Lung (tissue), 12 donors: ENCODE data around the gene DCAKD. TPM values are rescaled to one million over a fixed set of nuclear protein-coding genes. Genes with fewer than 3 reads are reported as not detected.

Source experiments
- ATAC-seq: fragments of 200-7000 bp; cut with Tn5 transposase; one replicate; pipeline ENCODE4 v1.9.1; 2020; ENCODE audit warnings: moderate number of reproducible peaks; ENCODE audit not compliant: insufficient read depth, low FRiP score
- DNase-seq, 3 donors: peaks; one replicate each; pipeline ENCODE4 v3.0.0-alpha.2; 2013 to 2017
- H3K27ac ChIP-seq, 2 donors: one replicate each; pipeline ENCODE4 v1.5.1; 2013; ENCODE audit warnings: mild to moderate bottlenecking in 2 of 2, moderate library complexity in 2 of 2, control low read depth in 1 of 2, inconsistent platforms in 1 of 2, low read depth in 1 of 2, low read length in 1 of 2
- H3K27me3 ChIP-seq, 3 donors: one replicate each; pipeline ENCODE4 v1.5.1; 2013; ENCODE audit warnings: low read length in 2 of 3; ENCODE audit not compliant: control insufficient read depth in 3 of 3, insufficient read depth in 3 of 3
- H3K36me3 ChIP-seq, 4 donors: one replicate each; pipeline ENCODE4 v1.5.1; 2013; ENCODE audit warnings: low read length in 4 of 4, mild to moderate bottlenecking in 1 of 4, moderate library complexity in 1 of 4; ENCODE audit not compliant: control insufficient read depth in 4 of 4, insufficient read depth in 4 of 4
- H3K4me1 ChIP-seq, 5 donors: one replicate each; pipeline ENCODE4 v1.5.1; 2013; ENCODE audit warnings: low read length in 5 of 5, mild to moderate bottlenecking in 2 of 5, moderate library complexity in 1 of 5; ENCODE audit not compliant: control insufficient read depth in 5 of 5, insufficient read depth in 5 of 5
- H3K4me3 ChIP-seq: one replicate; pipeline ENCODE4 v1.5.1; 2013; ENCODE audit warnings: mild to moderate bottlenecking, control low read depth, moderate library complexity
- H3K9ac ChIP-seq, 2 donors: one replicate each; pipeline ENCODE4 v1.5.1; 2013; ENCODE audit warnings: low read length in 2 of 2, control low read depth in 1 of 2; ENCODE audit not compliant: insufficient read depth in 1 of 2
- H3K9me3 ChIP-seq, 4 donors: one replicate each; pipeline ENCODE4 v1.5.1; 2013; ENCODE audit warnings: low read length in 3 of 4, mild to moderate bottlenecking in 1 of 4, moderate library complexity in 1 of 4; ENCODE audit not compliant: control insufficient read depth in 4 of 4, insufficient read depth in 3 of 4
- CTCF ChIP-seq: IDR thresholded peaks from 2 replicates; pipeline ENCODE4 v1.5.1; 2012; ENCODE audit warnings: mild to moderate bottlenecking; ENCODE audit errors: control extremely low read depth, extremely low read depth
- WGBS, 2 donors: extraction: QIAGEN DNeasy Blood & Tissue Kit; methylation state at CpG; one replicate each; pipeline ENCODE4 v1.1.7; 2013; 5-methylcytosine and 5-hydroxymethylcytosine counted together
- polyA plus RNA-seq, 2 donors: library from polyadenylated mRNA; stranded (reverse); fragments of 200-250 nt; gene quantifications; one replicate each; pipeline ENCODE4 v1.2.1, GENCODE V29; 2013
- total RNA-seq, 2 donors: library from RNA; depleted of rRNA in 1 of 2; stranded (reverse); fragments of >200 nt in 1 of 2; gene quantifications; one replicate each; pipeline ENCODE4 v1.2.1, GENCODE V29; 2014 to 2021
- donor health status: control.
- donor health status: control.
- donor health status: Bipolar disorder and iron deficiency.
- donor health status: healthy.
- donor health status: DM: yes; HTN: yes; CAD: no.

The DCAKD gene
- total and polyA plus RNA-seq, 4 donors = 11.8 to 28.8 (median 20.2) TPM

- H3K9ac ChIP-seq = no peak overlapping the region
- H3K4me1 ChIP-seq = peaks cover 0 to 26% (median 4%) of the 10 kb centered on the region in 5 donors
- no peak overlapping the region for H3K4me3 ChIP-seq
- no peaks in the 10 kb centered on the region for H3K9me3 ChIP-seq
- H3K27ac ChIP-seq = no peak overlapping the region
- peaks cover 0 to 12% (median 8%) of the 10 kb centered on the region in 4 donors for H3K36me3 ChIP-seq
- no peaks in the 10 kb centered on the region for H3K27me3 ChIP-seq
- DNase-seq (no peak), ATAC-seq (no peak)
- TF ChIP-seq CTCF = no peak
- 89 to 91% methylated on average over 3 of the region's 3 CpGs for WGBS, 2 donors
These were observed 14.7 kb downstream of the DCAKD start for GRCh38 chr17:45036691-45037090.

GRCh38 chr17:45035848-45036247, 15.6 kb downstream of the DCAKD start:
- H3K9me3 ChIP-seq = no peaks in the 10 kb centered on the region
- no peak overlapping the region for H3K9ac ChIP-seq
- H3K4me3 ChIP-seq = no peak overlapping the region
- WGBS, 2 donors = 91 to 92% methylated on average over 14 of the region's 14 CpGs
- DNase-seq (no peak), ATAC-seq (no peak)
- peaks cover 0 to 12% (median 12%) of the 10 kb centered on the region in 4 donors for H3K36me3 ChIP-seq
- TF ChIP-seq CTCF = no peak
- H3K27me3 ChIP-seq = no peaks in the 10 kb centered on the region
- no peak overlapping the region for H3K27ac ChIP-seq
- peaks cover 0 to 34% (median 8%) of the 10 kb centered on the region in 5 donors for H3K4me1 ChIP-seq

- Histone ChIP-seq H3K9me3 (no peaks in the 10 kb centered on the region), H3K4me3 (no peak overlapping the region), H3K27ac (no peak overlapping the region), H3K27me3 (no peaks in the 10 kb centered on the region), H3K9ac (no peak overlapping the region), H3K36me3 (peaks cover 0 to 20% (median 17%) of the 10 kb centered on the region in 4 donors), H3K4me1 (peaks cover 0 to 39% (median 8%) of the 10 kb centered on the region in 5 donors)
- no peak for ATAC-seq
- no peak for DNase-seq
- no peak for TF ChIP-seq CTCF
- 96 to 97% methylated on average over 14 of the region's 14 CpGs for WGBS, 2 donors
These were observed 16.8 kb downstream of the DCAKD start for GRCh38 chr17:45034599-45034998.

GRCh38 chr17:45032174-45032541, 19.3 kb downstream of the DCAKD start:
- ATAC-seq = no peak
- TF ChIP-seq CTCF = no peak
- peaks cover 0 to 27% (median 23%) of the 10 kb centered on the region in 4 donors for H3K36me3 ChIP-seq
- H3K4me1 ChIP-seq = peaks cover 0 to 25% (median 8%) of the 10 kb centered on the region in 5 donors
- no peak overlapping the region for H3K9ac ChIP-seq
- WGBS, 2 donors = 84 to 90% methylated on average over 9 of the region's 9 CpGs
- DNase-seq = no peak
- H3K27ac ChIP-seq = no peak overlapping the region
- H3K27me3 ChIP-seq = no peaks in the 10 kb centered on the region
- H3K4me3 ChIP-seq = no peak overlapping the region
- H3K9me3 ChIP-seq = no peaks in the 10 kb centered on the region
